Activated CD8-positive, alpha-beta memory T cell treated with anti-CD3 and anti-CD28 coated beads, Interleukin-2, amount 10 ng/mL, durations not matched to agents 7 days and 5 days (primary cell): ENCODE measurements around the gene HOXA7. TPM values are rescaled to one million over a fixed set of nuclear protein-coding genes. Genes with fewer than 3 reads are reported as not detected.
A peak's percentile ranks its signal among the peaks of the same experiment; 100 is the strongest.

Source experiments
- ATAC-seq: fragments of 150-1000 bp; cut with Tn5 transposase; one replicate; pipeline ENCODE4 v1.10.0; 2021; ENCODE audit warnings: moderate library complexity
- CTCF ChIA-PET: fragments of 350-600 bp; sonication (Branson Sonifier 250); formaldehyde crosslinking; loops from one replicate; lab custom pipeline; 2021; ENCODE audit warnings: antibody characterized with exemption; lab: Charles Lee
- DNase-seq: peaks from one replicate; pipeline ENCODE4 v3.0.0-alpha.2; 2020
- H3K27ac Mint-ChIP-seq: one replicate; pipeline ENCODE4 v1.8.0; 2021; ENCODE audit warnings: mild to moderate bottlenecking, mixed read lengths
- H3K27me3 Mint-ChIP-seq: one replicate; pipeline ENCODE4 v1.8.0; 2021; ENCODE audit warnings: mixed read lengths
- H3K36me3 Mint-ChIP-seq: one replicate; pipeline ENCODE4 v1.8.0; 2021; ENCODE audit warnings: mild to moderate bottlenecking, mixed read lengths
- H3K4me1 Mint-ChIP-seq: one replicate; pipeline ENCODE4 v1.8.0; 2021; ENCODE audit warnings: mixed read lengths
- H3K4me3 Mint-ChIP-seq: one replicate; pipeline ENCODE4 v1.8.0; 2021; ENCODE audit warnings: mild to moderate bottlenecking, moderate library complexity, mixed read lengths
- H3K9me3 Mint-ChIP-seq: one replicate; pipeline ENCODE4 v1.8.0; 2022; ENCODE audit warnings: low read depth, mixed read lengths
- total RNA-seq, 2 experiments: library from RNA; stranded (reverse); gene quantifications; one replicate each; pipeline ENCODE4 v1.2.3, GENCODE V29; 2021

Gene HOXA7
- total RNA-seq, 2 experiments from 2014 or later: not detected

GRCh38 chr7:27161214-27161720 is 4.8 kb upstream of the HOXA7 start:
- DNase-seq (no peak), ATAC-seq (no peak)
- Mint-ChIP-seq H3K4me3 (peak overlapping the region; percentile 57), H3K36me3 (peaks cover 1% of the 10 kb centered on the region), H3K27ac (no peak overlapping the region), H3K27me3 (peaks cover 84% of the 10 kb centered on the region), H3K4me1 (peaks cover 7% of the 10 kb centered on the region), H3K9me3 (no peaks in the 10 kb centered on the region)
- CTCF ChIA-PET: interaction anchor here (0.6 to 3.7 kb wide), 39 partner anchors 9 to 1309 kb away, joined by 3 to 38 read pairs (median 4); partner anchors contain the start of genes HOXA3 and HOXA4

GRCh38 chr7:27160546-27161213 is 4.2 kb upstream of the HOXA7 start:
- CTCF ChIA-PET: interaction anchor here (0.6 to 3.7 kb wide), 39 partner anchors 8 to 1309 kb away, joined by 3 to 38 read pairs (median 4); partner anchors contain the start of genes HOXA3 and HOXA4
- Mint-ChIP-seq H3K36me3 (peaks cover 1% of the 10 kb centered on the region), H3K4me1 (peaks cover 8% of the 10 kb centered on the region), H3K9me3 (no peaks in the 10 kb centered on the region), H3K4me3 (peak overlapping the region; percentile 57), H3K27me3 (peaks cover 85% of the 10 kb centered on the region), H3K27ac (no peak overlapping the region)
- peak; percentile 74 for ATAC-seq
- DNase-seq: peak; percentile 85

GRCh38 chr7:27160145-27160545 is 3.7 kb upstream of the HOXA7 start:
- ATAC-seq (peak; percentile 20), DNase-seq (no peak)
- Mint-ChIP-seq H3K9me3 (no peaks in the 10 kb centered on the region), H3K27me3 (peaks cover 87% of the 10 kb centered on the region), H3K36me3 (peaks cover 1% of the 10 kb centered on the region), H3K4me1 (peaks cover 11% of the 10 kb centered on the region), H3K4me3 (peak overlapping the region; percentile 16), H3K27ac (no peak overlapping the region)
- CTCF ChIA-PET: interaction anchor here (1.1 to 3.7 kb wide), 17 partner anchors 8 to 1304 kb away, joined by 3 to 38 read pairs (median 7); partner anchors contain the start of gene HOXA3

- Mint-ChIP-seq H3K4me3 (peak overlapping the region; percentile 16), H3K27ac (no peak overlapping the region), H3K36me3 (peaks cover 1% of the 10 kb centered on the region), H3K27me3 (peaks cover 89% of the 10 kb centered on the region), H3K4me1 (peaks cover 15% of the 10 kb centered on the region), H3K9me3 (no peaks in the 10 kb centered on the region)
- DNase-seq (no peak), ATAC-seq (no peak)
- CTCF ChIA-PET: interaction anchor here (0.7 to 1.2 kb wide), 5 partner anchors 27 to 790 kb away, joined by 3 read pairs; no protein-coding TSS in a partner anchor
These were observed 3.0 kb upstream of the HOXA7 start for GRCh38 chr7:27159266-27160144.

GRCh38 chr7:27158436-27159265 is 2.2 kb upstream of the HOXA7 start:
- Mint-ChIP-seq H3K4me3 (no peak overlapping the region), H3K4me1 (peaks cover 18% of the 10 kb centered on the region), H3K9me3 (no peaks in the 10 kb centered on the region), H3K36me3 (peaks cover 1% of the 10 kb centered on the region), H3K27me3 (peaks cover 89% of the 10 kb centered on the region), H3K27ac (peak overlapping the region; percentile 61)
- DNase-seq (no peak), ATAC-seq (no peak)
- CTCF ChIA-PET: interaction anchor here (0.7 to 1.2 kb wide), 5 partner anchors 28 to 789 kb away, joined by 3 read pairs; no protein-coding TSS in a partner anchor

GRCh38 chr7:27157702-27158431 is 1.4 kb upstream of the HOXA7 start:
- Mint-ChIP-seq H3K27me3 (peaks cover 88% of the 10 kb centered on the region), H3K27ac (peak overlapping the region; percentile 61), H3K4me3 (no peak overlapping the region), H3K9me3 (no peaks in the 10 kb centered on the region), H3K4me1 (peaks cover 18% of the 10 kb centered on the region), H3K36me3 (peaks cover 1% of the 10 kb centered on the region)
- CTCF ChIA-PET: interaction anchor here (0.7 to 1.5 kb wide), 2 partner anchors 8 to 24 kb away, joined by 3 to 6 read pairs; partner anchors contain the start of gene HOXA9
- ATAC-seq (no peak), DNase-seq (no peak)

GRCh38 chr7:27156916-27157701 is 634 bp upstream of the HOXA7 start:
- Mint-ChIP-seq H3K36me3 (peaks cover 1% of the 10 kb centered on the region), H3K4me3 (no peak overlapping the region), H3K4me1 (peaks cover 19% of the 10 kb centered on the region), H3K9me3 (no peaks in the 10 kb centered on the region), H3K27ac (peak overlapping the region; percentile 57), H3K27me3 (peaks cover 87% of the 10 kb centered on the region)
- CTCF ChIA-PET: interaction anchor here (0.7 to 1.5 kb wide), 3 partner anchors 9 to 23 kb away, joined by 3 to 6 read pairs (median 3); partner anchors contain the start of gene HOXA9
- no peak for DNase-seq
- no peak for ATAC-seq

GRCh38 chr7:27155816-27156507 is 513 bp downstream of the HOXA7 start:
- Mint-ChIP-seq H3K27me3 (peaks cover 92% of the 10 kb centered on the region), H3K4me3 (peak overlapping the region; percentile 36), H3K9me3 (no peaks in the 10 kb centered on the region), H3K36me3 (peaks cover 3% of the 10 kb centered on the region), H3K4me1 (peaks cover 28% of the 10 kb centered on the region), H3K27ac (peak overlapping the region; percentile 64)
- ATAC-seq (no peak), DNase-seq (no peak)
- CTCF ChIA-PET: interaction anchor here (1.2 to 1.5 kb wide), 3 partner anchors 10 to 53 kb away, joined by 3 to 6 read pairs (median 4); partner anchors contain the start of gene HOXA9

GRCh38 chr7:27154901-27155815 is 1.3 kb downstream of the HOXA7 start:
- Mint-ChIP-seq H3K4me3 (no peak overlapping the region), H3K27me3 (peaks cover 94% of the 10 kb centered on the region), H3K27ac (peak overlapping the region; percentile 64), H3K36me3 (peaks cover 3% of the 10 kb centered on the region), H3K4me1 (peaks cover 31% of the 10 kb centered on the region), H3K9me3 (no peaks in the 10 kb centered on the region)
- no peak for ATAC-seq
- no peak for DNase-seq
- CTCF ChIA-PET: interaction anchor here (1.2 to 1.3 kb wide), 2 partner anchors 41 to 54 kb away, joined by 3 to 4 read pairs; no protein-coding TSS in a partner anchor

- Mint-ChIP-seq H3K36me3 (peaks cover 3% of the 10 kb centered on the region), H3K27me3 (peaks cover 92% of the 10 kb centered on the region), H3K4me3 (no peak overlapping the region), H3K4me1 (peaks cover 27% of the 10 kb centered on the region), H3K27ac (no peak overlapping the region), H3K9me3 (no peaks in the 10 kb centered on the region)
- ATAC-seq (no peak), DNase-seq (no peak)
- CTCF ChIA-PET: interaction anchor here (1.2 to 1.3 kb wide), 2 partner anchors 42 to 55 kb away, joined by 3 to 4 read pairs; no protein-coding TSS in a partner anchor
These were observed 2.1 kb downstream of the HOXA7 start for GRCh38 chr7:27154369-27154768.
